Progenitor cell of endocrine pancreas (in vitro differentiated cells): ENCODE results near the gene RAI2. TPM values are rescaled to one million over a fixed set of nuclear protein-coding genes. Genes with fewer than 3 reads are reported as not detected.

Experiments used
- DNase-seq: peaks from one replicate; pipeline ENCODE4 v3.0.0; 2021; ENCODE audit warnings: low spot score; ENCODE audit not compliant: unreplicated experiment
- H3K27ac Mint-ChIP-seq: 2 replicates; pipeline ENCODE4 v1.8.0; 2021; ENCODE audit warnings: mild to moderate bottlenecking, moderate library complexity, mixed read lengths
- H3K27me3 Mint-ChIP-seq: 2 replicates; pipeline ENCODE4 v1.8.0; 2021; ENCODE audit warnings: mixed read lengths
- H3K36me3 Mint-ChIP-seq: 2 replicates; pipeline ENCODE4 v1.8.0; 2022; ENCODE audit warnings: mixed read lengths; ENCODE audit not compliant: insufficient read depth
- H3K4me1 Mint-ChIP-seq: 2 replicates; pipeline ENCODE4 v1.8.0; 2021; ENCODE audit warnings: low read depth, mixed read lengths
- H3K4me3 Mint-ChIP-seq: 2 replicates; pipeline ENCODE4 v1.8.0; 2021; ENCODE audit warnings: low read depth, mild to moderate bottlenecking, moderate library complexity, mixed read lengths
- H3K9me3 Mint-ChIP-seq: 2 replicates; pipeline ENCODE4 v1.8.0; 2021; ENCODE audit warnings: low read depth, mixed read lengths
- total RNA-seq: library from RNA; stranded (reverse); gene quantifications from 2 replicates; pipeline ENCODE4 v1.2.1, GENCODE V29; 2021
- TF ChIP-seq, protein P1 (sequence below): fragments of 200-600 bp; sonication (generic); IDR thresholded peaks from one replicate; pipeline ENCODE4 v1.5.0; 2021; ENCODE audit warnings: antibody characterized with exemption, mild to moderate bottlenecking; ENCODE audit not compliant: unreplicated experiment

Gene RAI2
- total RNA-seq, 1 donor from 2014 or later = 7.0 TPM

DNA sequence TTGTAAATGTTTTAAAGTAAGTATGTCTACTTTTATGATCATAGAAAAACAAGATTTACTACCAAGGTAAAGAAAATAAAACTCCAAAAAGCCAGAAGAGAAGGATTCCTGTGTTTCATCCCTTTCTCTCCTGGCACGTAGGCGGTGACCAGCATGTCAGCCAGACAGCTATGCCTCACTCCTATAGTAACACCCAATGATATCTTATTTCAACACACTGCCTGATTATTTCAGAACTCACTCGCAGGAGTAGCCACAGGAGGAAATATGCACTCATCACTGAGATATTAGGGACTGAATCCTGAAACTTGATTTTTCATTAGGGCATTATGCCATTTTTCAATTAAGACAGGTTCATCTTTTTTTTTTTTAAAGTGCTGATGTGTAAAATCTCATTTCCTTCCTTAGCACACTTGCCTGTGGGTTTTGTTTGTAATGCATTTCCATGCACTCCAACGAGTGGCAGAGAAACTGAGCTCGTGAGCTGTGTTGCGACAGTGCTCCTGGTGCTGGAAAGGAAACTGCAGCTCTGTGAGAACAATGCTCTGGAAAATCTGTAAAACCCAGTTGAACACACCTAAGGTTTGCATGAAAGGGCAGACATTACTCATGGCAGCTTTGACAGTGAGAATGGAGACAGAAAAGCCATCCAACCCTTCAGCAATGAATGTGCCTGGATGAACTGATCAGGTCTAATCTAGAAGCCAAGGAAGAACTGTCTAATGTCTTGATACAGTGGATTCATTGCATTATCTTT lies 18.2 kb downstream of the RAI2 start:
- DNase-seq = no peak
- Mint-ChIP-seq H3K4me1 (no peaks in the 10 kb centered on the region), H3K9me3 (peaks cover 6% of the 10 kb centered on the region), H3K4me3 (no peak overlapping the region), H3K27me3 (peaks cover 3% of the 10 kb centered on the region), H3K27ac (no peak overlapping the region), H3K36me3 (no peaks in the 10 kb centered on the region)
- TF ChIP-seq, protein P1, sequence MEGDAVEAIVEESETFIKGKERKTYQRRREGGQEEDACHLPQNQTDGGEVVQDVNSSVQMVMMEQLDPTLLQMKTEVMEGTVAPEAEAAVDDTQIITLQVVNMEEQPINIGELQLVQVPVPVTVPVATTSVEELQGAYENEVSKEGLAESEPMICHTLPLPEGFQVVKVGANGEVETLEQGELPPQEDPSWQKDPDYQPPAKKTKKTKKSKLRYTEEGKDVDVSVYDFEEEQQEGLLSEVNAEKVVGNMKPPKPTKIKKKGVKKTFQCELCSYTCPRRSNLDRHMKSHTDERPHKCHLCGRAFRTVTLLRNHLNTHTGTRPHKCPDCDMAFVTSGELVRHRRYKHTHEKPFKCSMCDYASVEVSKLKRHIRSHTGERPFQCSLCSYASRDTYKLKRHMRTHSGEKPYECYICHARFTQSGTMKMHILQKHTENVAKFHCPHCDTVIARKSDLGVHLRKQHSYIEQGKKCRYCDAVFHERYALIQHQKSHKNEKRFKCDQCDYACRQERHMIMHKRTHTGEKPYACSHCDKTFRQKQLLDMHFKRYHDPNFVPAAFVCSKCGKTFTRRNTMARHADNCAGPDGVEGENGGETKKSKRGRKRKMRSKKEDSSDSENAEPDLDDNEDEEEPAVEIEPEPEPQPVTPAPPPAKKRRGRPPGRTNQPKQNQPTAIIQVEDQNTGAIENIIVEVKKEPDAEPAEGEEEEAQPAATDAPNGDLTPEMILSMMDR = no peak

DNA sequence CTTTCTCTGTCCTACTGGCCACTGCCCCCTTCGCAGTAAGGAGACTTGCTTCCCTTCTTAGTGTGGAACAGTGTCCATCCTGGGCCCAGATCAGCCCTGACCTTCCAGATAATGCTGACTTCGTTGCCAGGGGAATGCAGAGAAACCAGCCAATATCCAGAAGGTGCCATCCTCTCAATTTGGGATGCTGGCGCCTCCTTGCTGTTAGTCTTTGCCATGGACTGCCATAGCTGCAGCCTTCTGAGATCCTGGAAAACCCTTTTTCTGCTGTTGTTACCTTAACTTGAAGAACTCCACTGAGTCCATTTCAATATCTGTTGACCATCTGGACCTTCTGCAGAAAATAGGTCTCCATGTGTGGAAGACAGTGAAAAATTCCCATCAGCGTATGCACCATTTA lies 21.8 kb downstream of the RAI2 start:
- no peak for DNase-seq
- no peaks in the 10 kb centered on the region for H3K9me3 Mint-ChIP-seq
- TF ChIP-seq, protein P1 = no peak
- H3K4me1 Mint-ChIP-seq = no peaks in the 10 kb centered on the region
- H3K36me3 Mint-ChIP-seq = no peaks in the 10 kb centered on the region
- H3K27ac Mint-ChIP-seq = no peak overlapping the region
- H3K4me3 Mint-ChIP-seq = no peak overlapping the region
- H3K27me3 Mint-ChIP-seq = no peaks in the 10 kb centered on the region

DNA sequence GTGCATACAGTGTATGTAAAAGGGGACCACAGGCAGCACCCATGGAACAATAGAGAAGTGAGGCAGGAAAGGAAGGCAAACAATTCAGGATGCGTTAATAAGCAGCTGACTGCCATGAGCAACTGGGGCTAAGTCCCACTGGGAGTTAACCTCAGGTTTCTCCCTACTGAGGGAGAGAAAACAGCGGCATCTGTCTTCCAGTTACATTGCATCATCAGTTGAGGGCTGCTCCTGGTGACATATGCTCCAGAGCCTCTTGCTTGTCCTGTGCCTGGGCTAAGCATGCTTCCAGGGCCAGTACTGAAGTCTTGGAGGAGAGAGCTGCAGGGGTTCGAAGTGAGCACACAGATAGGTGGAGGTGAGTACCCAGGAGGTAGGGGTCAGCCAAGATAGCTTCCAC lies 24.3 kb downstream of the RAI2 start:
- DNase-seq = no peak
- H3K27me3 Mint-ChIP-seq = no peaks in the 10 kb centered on the region
- H3K36me3 Mint-ChIP-seq = no peaks in the 10 kb centered on the region
- H3K9me3 Mint-ChIP-seq = no peaks in the 10 kb centered on the region
- TF ChIP-seq, protein P1 = no peak
- no peaks in the 10 kb centered on the region for H3K4me1 Mint-ChIP-seq
- H3K4me3 Mint-ChIP-seq = no peak overlapping the region
- no peak overlapping the region for H3K27ac Mint-ChIP-seq

DNA sequence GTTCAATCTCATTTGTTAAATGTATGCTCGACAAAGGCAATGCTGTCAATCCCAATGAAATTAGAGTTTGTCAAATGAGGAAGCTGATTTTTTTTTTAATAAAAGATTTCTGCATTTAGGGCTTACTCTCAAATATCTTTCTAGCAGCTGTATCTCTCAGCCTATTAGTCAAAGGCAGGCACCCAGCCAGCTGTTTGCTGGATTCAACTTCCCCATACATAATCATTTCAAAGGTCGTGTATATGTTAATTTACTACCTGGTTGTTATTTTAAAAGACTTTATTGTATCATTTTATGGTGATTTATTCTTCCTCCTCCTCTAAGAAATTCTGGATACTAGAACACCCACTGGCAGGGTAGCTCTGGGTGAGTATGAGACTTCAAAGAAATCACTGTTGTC lies 27.1 kb downstream of the RAI2 start:
- Mint-ChIP-seq H3K36me3 (no peaks in the 10 kb centered on the region), H3K9me3 (peaks cover 6% of the 10 kb centered on the region), H3K27me3 (no peaks in the 10 kb centered on the region), H3K4me1 (no peaks in the 10 kb centered on the region), H3K4me3 (no peak overlapping the region), H3K27ac (no peak overlapping the region)
- TF ChIP-seq, protein P1 = no peak
- no peak for DNase-seq

DNA sequence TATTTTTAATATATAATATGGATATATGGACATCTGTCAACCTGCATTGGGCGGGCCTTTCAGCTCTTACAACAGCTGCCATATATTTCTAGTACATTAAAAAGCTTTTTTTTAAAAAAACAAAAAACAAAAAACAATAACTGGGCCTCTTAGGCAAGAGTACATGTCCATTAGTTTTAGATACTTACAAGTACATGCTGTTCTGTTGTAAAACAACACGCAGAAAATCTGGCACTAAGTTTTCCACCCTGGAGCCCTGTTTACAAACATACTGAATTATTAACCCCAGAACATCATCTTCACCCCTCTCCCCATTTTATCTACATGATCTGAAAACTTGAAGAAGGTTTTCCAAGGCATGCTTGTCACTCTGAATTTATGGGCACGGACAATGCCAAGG lies 29.8 kb downstream of the RAI2 start:
- Mint-ChIP-seq H3K9me3 (peaks cover 17% of the 10 kb centered on the region), H3K4me1 (no peaks in the 10 kb centered on the region), H3K4me3 (no peak overlapping the region), H3K27ac (no peak overlapping the region), H3K27me3 (no peaks in the 10 kb centered on the region), H3K36me3 (peaks cover under 1% of the 10 kb centered on the region)
- no peak for DNase-seq
- TF ChIP-seq, protein P1 = no peak
